ENCODE results near the gene TMEM26.

Gene TMEM26

GRCh38 chr10:61366365-61366764, 86.8 kb downstream of the TMEM26 start (continued):
- TF ChIP-seq, protein P1, sequence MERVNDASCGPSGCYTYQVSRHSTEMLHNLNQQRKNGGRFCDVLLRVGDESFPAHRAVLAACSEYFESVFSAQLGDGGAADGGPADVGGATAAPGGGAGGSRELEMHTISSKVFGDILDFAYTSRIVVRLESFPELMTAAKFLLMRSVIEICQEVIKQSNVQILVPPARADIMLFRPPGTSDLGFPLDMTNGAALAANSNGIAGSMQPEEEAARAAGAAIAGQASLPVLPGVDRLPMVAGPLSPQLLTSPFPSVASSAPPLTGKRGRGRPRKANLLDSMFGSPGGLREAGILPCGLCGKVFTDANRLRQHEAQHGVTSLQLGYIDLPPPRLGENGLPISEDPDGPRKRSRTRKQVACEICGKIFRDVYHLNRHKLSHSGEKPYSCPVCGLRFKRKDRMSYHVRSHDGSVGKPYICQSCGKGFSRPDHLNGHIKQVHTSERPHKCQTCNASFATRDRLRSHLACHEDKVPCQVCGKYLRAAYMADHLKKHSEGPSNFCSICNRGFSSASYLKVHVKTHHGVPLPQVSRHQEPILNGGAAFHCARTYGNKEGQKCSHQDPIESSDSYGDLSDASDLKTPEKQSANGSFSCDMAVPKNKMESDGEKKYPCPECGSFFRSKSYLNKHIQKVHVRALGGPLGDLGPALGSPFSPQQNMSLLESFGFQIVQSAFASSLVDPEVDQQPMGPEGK (CRISPR knock-in tag; IDR thresholded peaks at IDR 0.05; ENCODE audit: borderline replicate concordance), result no peak
- TF ChIP-seq TOX (CRISPR knock-in tag; IDR thresholded peaks at IDR 0.05; ENCODE audit: borderline replicate concordance) (no peak), RARB (CRISPR knock-in tag; IDR thresholded peaks at IDR 0.05) (no peak)

GRCh38 chr10:61364619-61365018, 88.6 kb downstream of the TMEM26 start:
- no peak for ATAC-seq
- TF ChIP-seq ESRRG (CRISPR knock-in tag; IDR thresholded peaks at IDR 0.05), result no peak
- TF ChIP-seq, protein P2, sequence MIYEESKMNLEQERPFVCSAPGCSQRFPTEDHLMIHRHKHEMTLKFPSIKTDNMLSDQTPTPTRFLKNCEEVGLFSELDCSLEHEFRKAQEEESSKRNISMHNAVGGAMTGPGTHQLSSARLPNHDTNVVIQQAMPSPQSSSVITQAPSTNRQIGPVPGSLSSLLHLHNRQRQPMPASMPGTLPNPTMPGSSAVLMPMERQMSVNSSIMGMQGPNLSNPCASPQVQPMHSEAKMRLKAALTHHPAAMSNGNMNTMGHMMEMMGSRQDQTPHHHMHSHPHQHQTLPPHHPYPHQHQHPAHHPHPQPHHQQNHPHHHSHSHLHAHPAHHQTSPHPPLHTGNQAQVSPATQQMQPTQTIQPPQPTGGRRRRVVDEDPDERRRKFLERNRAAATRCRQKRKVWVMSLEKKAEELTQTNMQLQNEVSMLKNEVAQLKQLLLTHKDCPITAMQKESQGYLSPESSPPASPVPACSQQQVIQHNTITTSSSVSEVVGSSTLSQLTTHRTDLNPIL (CRISPR knock-in tag; IDR thresholded peaks at IDR 0.05; ENCODE audit: low read depth), result no peak

DNA sequence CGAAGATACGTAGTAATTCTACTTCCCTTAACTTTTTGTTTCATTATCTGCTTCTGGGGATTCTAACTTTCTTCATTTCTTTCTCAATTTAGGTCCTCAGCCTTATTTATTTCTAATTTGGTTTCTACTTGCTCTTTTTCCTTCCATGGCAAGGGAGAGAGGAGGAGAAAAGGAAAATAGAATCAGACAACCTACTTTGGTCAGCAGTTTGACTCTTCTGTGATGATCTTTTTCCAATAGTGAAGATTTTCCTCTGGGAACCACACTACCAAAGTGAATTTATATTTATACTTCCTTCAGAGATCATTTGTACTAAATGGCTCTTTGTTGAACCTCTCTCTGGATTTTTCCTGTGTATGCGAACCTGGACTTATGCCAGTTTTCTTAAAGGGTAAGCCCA, 90.2 kb downstream of the TMEM26 start:
- no peak for ATAC-seq
- TF ChIP-seq OSR1 (CRISPR knock-in tag; IDR thresholded peaks at IDR 0.05) (no peak), TCF4 (CRISPR knock-in tag; IDR thresholded peaks at IDR 0.05; ENCODE audit: borderline replicate concordance) (no peak), ISL1 (CRISPR knock-in tag; IDR thresholded peaks at IDR 0.05) (no peak), ZNF8 (CRISPR knock-in tag; IDR thresholded peaks at IDR 0.05) (no peak), RARB (CRISPR knock-in tag; IDR thresholded peaks at IDR 0.05) (no peak), PPARA (CRISPR knock-in tag; IDR thresholded peaks at IDR 0.05; ENCODE audit: borderline replicate concordance) (no peak), TOX (CRISPR knock-in tag; IDR thresholded peaks at IDR 0.05; ENCODE audit: borderline replicate concordance) (no peak), ESRRG (CRISPR knock-in tag; IDR thresholded peaks at IDR 0.05) (no peak)
- TF ChIP-seq, protein P3, sequence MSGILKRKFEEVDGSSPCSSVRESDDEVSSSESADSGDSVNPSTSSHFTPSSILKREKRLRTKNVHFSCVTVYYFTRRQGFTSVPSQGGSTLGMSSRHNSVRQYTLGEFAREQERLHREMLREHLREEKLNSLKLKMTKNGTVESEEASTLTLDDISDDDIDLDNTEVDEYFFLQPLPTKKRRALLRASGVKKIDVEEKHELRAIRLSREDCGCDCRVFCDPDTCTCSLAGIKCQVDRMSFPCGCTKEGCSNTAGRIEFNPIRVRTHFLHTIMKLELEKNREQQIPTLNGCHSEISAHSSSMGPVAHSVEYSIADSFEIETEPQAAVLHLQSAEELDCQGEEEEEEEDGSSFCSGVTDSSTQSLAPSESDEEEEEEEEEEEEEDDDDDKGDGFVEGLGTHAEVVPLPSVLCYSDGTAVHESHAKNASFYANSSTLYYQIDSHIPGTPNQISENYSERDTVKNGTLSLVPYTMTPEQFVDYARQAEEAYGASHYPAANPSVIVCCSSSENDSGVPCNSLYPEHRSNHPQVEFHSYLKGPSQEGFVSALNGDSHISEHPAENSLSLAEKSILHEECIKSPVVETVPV (CRISPR knock-in tag; IDR thresholded peaks at IDR 0.05), result no peak

GRCh38 chr10:61359452-61359851, 93.7 kb downstream of the TMEM26 start:
- ATAC-seq, result no peak

More at GRCh38 chr10:61359452-61359851, 93.7 kb downstream of the TMEM26 start:
- TF ChIP-seq SNAI2 (CRISPR knock-in tag; IDR thresholded peaks at IDR 0.05) (no peak), ESRRG (CRISPR knock-in tag; IDR thresholded peaks at IDR 0.05) (no peak), GLIS3 (CRISPR knock-in tag; IDR thresholded peaks at IDR 0.05) (no peak), RARB (CRISPR knock-in tag; IDR thresholded peaks at IDR 0.05) (no peak)
- TF ChIP-seq, protein P4, sequence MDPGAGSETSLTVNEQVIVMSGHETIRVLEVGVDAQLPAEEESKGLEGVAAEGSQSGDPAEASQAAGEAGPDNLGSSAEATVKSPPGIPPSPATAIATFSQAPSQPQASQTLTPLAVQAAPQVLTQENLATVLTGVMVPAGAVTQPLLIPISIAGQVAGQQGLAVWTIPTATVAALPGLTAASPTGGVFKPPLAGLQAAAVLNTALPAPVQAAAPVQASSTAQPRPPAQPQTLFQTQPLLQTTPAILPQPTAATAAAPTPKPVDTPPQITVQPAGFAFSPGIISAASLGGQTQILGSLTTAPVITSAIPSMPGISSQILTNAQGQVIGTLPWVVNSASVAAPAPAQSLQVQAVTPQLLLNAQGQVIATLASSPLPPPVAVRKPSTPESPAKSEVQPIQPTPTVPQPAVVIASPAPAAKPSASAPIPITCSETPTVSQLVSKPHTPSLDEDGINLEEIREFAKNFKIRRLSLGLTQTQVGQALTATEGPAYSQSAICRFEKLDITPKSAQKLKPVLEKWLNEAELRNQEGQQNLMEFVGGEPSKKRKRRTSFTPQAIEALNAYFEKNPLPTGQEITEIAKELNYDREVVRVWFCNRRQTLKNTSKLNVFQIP (CRISPR knock-in tag; IDR thresholded peaks at IDR 0.05; ENCODE audit: borderline replicate concordance, low read depth), result no peak
- TF ChIP-seq, protein P2 (CRISPR knock-in tag; IDR thresholded peaks at IDR 0.05; ENCODE audit: low read depth), result no peak
- TF ChIP-seq, protein P1 (CRISPR knock-in tag; IDR thresholded peaks at IDR 0.05; ENCODE audit: borderline replicate concordance), result no peak
